HUDEP-2 (cell line): ENCODE results near the gene ZDHHC8.
A peak's percentile ranks its signal among the peaks of the same experiment; 100 is the strongest.

Experiments
- DNase-seq, 76 experiments: peaks; one replicate each; lab custom pipeline; 2025; ENCODE audit not compliant: unreplicated experiment in 76 of 76; lab: John Stamatoyannopoulos, UW

ZDHHC8 gene

DNA sequence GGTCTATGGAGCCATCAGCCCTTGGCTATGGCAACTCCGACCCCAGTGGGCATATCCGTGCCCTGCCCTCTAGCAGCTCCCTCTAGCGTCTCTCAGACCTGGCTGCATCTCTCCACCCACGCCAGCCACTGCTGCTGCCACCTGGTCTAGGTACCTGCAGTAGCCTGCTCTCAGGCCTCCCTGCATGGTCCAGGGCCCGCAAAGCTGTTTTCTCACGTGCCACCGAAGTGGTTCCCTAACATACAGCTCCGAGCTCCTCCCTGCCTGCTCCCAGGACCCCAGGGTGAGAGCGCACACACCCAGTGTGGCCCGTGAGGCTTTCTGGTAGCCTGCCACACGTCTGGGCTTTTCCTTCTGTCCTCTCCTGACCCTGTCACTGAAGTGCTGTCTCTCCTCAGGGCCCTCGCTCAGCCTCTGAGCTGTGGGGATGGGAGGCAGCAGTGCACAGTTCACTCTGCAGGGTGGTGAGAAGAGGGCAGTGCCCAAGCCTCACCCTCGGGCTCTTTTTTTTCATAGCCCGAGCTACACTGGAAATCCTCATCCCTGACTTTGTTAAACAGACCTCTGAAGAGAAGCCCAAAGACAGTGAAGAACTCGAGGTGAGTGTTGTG, 37.3 kb upstream of the ZDHHC8 start:
- peak in 4 of 76 experiments; percentile 31 to 59 (median 42) for DNase-seq

DNA sequence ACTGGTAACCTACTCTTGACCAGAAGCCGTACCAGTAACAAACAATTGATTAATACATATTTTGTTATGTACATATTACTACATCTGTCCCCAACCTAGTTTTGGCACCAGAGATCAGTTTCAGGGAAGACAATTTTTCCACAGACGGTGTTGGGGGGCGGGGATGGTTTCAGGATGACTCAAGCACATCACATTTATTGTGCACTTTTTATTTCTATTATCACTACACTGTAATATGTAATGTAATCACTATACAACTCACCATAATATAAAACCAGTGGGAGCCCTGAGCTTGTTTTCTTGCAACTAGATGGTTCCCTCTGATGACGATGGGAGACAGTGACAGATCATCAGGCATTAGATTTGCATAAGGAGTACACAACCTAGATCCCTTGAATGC, 36.1 kb upstream of the ZDHHC8 start:
- DNase-seq: no peak

DNA sequence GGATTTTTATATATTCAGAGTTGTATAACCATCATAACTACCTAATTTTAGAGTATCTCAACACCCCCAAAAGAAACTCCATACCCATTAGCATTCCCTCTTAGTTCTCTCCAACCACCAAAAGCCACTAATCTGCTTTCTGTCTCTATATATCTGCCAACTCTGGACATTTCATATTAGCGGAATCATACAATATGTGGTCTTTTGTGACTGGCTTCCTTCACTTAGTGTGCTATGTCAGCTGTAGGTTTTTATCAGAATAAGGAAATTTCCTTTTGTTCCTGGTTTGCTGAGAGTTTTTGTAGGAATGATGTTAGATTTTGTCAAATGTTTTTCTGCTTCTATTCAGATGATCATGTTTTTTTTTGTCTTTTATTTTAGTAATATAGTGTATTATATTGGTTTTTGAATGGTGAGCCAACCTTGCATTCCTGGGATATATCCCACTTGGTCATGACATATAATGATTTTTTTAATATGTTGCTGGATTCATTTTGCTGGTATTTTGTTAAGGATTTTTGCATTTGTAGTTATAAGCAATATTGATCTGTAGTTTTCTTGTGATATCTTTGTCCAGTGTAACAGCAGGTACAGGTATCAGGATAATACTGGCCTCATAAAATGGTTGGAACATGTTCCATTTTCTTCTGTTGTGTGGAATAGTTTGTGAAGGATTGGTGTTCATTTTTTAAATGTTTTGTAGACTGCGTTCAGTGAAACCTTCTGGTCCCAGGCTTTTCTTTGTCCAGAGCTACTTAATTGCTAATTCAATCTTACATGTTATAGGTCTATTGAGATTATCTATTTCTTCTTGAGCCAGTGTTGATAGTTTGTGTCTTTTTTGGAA, 34.8 kb upstream of the ZDHHC8 start:
- DNase-seq: no peak

- no peak for DNase-seq
Measured at GRCh38 chr22:20099099-20099711, 32.4 kb upstream of the ZDHHC8 start.

DNA sequence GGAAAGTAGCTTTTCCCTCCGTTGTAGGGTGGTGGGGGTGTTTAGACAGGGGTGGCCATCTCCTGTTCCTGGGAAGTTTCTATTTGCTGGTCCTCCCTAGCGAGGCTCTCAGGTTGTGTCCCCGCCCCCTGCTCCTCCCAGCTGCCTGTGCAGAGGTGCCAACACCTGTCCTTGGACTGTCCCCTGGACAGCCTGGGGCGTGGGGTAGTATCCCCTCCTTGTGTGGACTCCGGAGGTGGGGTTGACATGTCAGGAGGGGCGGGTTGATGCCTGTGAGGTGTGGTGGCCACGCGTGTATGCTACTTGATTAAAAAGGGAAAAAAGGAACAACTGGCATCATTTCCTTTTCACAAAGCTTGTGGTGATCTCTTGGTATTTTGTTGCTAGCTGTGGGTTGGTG, 30.0 kb upstream of the ZDHHC8 start:
- DNase-seq: no peak

DNA sequence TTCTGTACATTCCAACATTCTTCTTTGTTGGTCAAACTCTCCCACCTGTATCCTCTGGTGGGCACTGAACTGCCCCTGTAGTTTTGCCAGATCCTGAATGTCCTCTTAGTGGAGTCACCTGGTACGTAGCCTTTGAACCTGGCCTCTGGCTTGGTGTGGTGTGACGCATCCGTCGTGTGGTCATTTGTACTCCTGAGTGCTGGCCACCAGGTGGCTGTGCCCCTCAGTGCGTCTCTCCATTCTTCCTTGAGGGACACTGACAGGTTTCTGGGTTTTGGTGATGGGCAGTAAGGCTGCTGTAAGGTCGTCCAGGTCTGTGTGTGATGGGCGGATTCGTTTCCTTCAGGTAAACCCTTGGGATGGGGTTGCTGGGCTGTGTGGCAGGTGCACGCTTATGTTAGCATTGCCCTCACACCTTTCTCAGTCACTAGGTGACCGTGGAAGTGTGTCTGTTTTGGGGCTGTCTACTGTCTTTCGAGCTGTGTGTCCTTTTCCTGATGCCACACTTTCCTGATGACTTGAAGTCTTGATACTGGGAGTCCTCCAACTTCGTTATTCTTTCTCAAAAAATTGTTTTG, 29.3 kb upstream of the ZDHHC8 start:
- no peak for DNase-seq

- no peak for DNase-seq
Measured at GRCh38 chr22:20105456-20106204, 26.0 kb upstream of the ZDHHC8 start.

DNA sequence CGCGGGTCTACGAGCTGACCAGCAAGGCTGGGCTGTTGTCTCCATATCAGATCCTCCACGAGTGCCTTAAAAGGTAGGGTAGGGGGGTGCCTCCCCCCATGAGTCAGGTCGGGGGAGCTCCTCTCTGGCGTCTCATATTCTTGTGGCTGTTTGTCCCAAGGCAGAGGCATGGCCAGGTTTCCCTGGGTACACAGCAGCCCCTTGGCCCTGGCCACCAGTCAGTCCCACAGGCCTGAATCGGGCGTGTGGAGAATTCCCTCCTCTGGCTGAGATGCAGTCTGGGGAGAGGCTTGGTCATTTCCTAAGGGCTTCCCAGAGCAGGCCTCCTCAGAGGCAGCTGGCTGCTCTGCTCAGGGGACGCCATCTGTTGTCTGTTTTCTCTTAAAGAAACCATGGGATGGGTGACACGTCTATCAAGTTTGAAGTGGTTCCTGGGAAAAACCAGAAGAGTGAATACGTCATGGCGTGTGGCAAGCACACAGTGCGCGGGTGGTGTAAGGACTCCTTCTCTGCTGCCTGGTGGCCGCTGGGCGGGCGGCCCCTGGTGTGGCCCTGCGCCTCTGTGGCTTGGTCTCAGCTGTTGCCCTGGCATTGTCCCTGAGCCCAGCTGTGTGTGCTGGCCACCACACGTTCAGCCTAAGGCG, 25.3 kb upstream of the ZDHHC8 start:
- no peak for DNase-seq

DNA sequence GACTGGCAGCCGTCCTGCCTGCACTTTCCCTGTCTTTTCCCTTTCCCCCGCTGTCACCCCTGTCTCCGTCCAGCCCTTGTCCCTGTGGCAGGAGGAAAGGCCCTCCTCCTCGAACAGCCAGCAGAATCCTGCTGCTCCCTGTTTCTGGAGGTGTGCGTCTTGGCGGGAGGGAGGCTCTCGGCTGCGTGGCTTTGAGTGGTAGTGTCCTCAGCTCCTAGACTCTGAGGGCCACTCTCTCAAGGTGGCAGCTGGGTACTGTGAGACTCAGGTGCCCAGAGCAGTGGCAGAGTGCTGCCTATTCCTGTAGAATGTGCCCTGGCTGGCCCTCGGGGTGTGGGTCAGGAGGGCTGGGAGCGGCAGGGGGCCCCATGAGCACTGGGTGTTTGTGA, 24.8 kb upstream of the ZDHHC8 start:
- DNase-seq: no peak

DNA sequence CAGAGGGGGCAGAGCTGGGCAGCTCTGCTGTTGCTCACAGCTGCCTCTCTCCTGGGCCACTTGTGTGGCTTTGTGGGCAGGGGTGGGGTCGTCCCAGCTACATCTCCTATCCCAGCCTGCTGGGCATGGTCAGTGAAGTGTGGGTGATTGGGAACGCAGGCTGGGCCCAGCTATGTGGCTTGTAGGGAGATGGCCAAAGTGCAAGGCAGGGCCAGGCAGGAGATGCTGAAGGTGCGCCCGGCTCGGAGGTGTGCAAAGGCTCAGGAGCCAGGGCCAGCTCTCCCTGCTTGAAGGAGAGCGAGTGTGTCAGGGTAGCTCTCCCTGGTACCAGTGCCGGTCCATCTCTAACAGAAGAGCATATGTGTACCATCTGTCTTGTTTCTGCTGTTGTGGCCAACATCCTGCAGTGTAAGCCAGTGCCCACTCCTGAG, 24.1 kb upstream of the ZDHHC8 start:
- DNase-seq: no peak

DNA sequence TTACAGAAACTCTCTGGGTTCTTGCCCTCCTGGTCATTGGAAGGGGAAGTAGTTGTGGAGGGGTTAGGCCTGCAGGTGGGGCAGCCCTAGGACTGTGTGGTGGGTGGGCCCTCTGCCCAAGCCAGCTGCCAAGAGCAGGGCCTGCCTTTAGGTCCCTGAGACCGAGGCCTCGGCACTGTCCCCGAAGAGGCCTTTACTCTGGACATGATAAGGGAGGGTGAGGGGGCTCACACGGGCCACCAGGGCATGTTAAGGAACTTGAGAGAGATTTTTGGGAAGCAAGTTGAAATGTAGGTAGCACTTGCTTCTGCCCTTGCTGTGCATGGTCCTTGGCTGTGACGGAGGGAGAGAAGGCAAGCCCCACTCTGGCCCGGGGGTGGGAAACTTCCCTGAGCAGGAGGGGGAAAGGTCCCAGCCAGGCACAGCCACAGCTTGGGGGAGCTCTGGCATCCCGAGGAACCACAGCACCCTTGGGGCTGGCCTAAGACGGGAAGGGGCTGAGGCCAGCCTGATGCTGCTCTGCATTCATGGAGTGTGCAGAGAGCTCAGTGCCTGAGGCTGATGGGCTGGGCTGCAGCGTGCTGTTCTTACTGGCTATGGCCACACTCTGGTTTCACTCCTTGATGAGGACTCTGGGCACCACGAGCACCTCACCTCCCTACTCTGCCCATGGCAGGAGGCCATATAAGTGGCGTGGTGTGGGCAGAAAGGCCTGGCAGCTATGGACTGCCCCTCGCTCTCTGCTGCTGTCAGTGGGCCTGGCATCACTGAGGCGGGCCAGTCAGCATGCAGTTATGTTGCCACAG, 23.4 kb upstream of the ZDHHC8 start:
- no peak for DNase-seq

DNA sequence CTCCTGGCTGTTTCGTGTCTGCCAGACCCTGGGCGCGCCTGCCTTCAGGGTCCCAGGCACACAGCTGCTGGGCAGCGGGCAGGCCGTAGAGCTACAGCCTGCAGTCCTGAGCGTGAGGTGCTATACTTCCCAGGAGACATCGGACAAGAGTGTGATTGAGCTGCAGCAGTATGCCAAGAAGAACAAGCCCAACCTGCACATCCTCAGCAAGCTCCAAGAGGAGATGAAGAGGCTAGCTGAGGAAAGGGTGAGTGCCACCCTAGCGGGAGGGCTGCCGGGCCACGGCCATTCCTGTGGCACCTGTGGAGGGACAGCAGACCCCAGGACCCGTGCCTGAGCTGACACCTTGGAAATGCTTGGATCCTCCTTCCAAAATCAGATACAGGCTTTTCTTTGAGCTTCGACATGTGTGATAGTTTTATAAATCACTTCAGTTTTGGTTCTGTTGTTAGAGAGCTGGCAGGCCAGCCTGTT, 22.8 kb upstream of the ZDHHC8 start:
- no peak for DNase-seq

DNA sequence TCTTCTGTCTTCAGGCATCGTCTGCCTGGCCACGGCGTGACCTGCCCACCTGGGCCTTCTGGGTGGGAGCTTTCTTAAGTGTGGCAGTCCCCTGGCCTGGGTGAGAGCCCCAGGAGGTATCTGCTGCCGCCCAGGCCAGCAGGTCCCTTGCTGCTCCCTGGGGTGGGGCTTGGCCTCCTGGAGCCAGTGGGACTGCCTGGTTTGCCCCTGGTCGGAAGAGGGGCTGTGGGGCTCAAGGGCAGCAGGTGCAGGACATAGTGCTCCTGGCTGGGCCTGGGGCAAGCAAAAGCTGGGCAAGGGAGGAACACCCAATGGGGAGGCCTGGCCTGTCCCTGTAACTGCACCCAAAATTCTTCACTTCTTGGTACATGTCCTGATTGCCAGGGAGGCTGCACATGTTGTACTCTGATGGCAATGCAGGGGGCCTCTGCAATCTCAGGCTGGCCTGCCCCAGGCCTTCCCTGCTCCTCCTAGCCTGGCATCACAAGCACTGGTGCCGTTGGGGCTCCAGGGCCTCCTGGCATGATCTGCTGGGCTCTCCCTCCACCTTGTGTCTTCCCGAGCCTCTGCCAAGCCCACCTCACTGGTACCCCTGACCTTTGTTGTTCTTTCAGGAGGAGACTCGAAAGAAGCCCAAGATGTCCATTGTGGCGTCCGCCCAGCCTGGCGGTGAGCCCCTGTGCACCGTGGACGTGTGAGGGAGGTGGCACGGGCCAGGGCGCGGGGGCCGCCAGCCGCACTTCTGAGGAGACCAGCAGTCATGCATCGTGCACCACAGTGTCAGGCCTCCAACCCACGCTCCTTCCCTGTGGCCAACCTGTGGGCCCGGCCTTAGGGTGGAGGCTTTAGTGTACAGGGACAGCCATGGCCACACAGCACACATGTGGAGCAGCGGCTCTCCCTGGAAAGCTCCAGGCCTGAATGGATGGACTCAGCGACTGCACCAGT, 21.9 kb upstream of the ZDHHC8 start:
- DNase-seq: no peak

- DNase-seq: no peak
Measured at GRCh38 chr22:20110359-20110985, 21.1 kb upstream of the ZDHHC8 start.

GRCh38 chr22:20111045-20111688, 20.4 kb upstream of the ZDHHC8 start:
- peak in 24 of 76 experiments; percentile 8 to 40 (median 26) for DNase-seq

DNA sequence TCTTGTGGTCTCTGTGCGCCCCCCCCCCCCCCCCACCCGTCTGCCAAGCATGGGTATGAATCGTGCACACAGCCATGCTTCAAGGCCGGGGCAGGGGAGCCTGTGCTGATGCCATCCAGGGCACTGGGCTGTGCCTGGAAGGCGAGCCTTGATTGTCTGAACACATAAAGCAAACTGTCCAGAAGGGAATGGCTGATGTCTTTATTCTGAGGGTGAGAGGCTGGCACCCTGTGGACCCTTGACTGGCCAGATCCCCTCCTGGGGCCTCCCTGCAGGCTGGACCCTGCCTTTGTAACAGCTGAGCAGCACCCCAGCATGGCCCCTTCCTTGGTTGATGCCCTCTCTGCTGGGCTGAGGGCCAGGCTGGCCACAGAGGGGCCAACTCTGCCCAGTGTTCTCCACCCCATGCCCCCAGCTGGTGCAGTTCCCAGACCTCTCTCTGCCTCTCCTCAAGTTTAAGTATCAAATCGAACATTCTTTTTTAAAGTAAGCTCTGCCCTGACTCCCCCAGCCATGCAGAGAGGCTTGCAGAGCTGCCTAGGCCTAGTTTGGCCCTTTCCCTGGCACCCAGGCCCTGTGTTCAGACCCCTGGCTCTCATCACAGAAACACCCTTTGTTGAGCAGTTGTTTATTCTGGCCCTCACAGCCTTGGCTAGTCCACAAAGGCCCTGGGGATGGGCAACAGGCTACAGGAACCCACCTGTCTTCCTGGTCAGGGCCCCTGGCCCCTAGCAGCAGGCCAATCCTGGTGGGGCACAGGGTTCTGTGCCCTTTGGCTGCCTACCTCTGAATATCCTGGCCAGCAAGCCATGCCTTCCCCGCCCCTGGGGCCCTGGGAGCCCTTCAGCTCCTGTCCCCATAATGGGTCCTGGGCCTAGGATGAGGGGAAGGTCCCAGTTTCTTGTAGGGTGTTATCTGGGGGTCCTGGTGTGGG, 19.6 kb upstream of the ZDHHC8 start:
- DNase-seq: no peak
